Memory B cell (primary cell): ENCODE results near the gene ANKRD9.
"Not testable (repeated sequence)": the region's sequence is repeated elsewhere in the genome, so short reads cannot be mapped to it uniquely, and the experiment has no call there.

Experiments
- ATAC-seq: fragments of 150-1000 bp; cut with Tn5 transposase; 2 replicates; pipeline ENCODE4 v1.10.0; 2021; ENCODE audit warnings: low read depth, mild to moderate bottlenecking, moderate library complexity
- DNase-seq, 2 donors: peaks; one replicate each; pipeline ENCODE4 v3.0.0; 2022; ENCODE audit warnings: low spot score in 2 of 2
- H3K27ac Mint-ChIP-seq: one replicate; pipeline ENCODE4 v1.8.0; 2022; ENCODE audit warnings: mild to moderate bottlenecking, moderate library complexity, mixed read lengths
- H3K27me3 Mint-ChIP-seq: one replicate; pipeline ENCODE4 v1.8.0; 2022; ENCODE audit warnings: mixed read lengths
- H3K36me3 Mint-ChIP-seq: one replicate; pipeline ENCODE4 v1.8.0; 2022; ENCODE audit warnings: mild to moderate bottlenecking, mixed read lengths
- H3K4me1 Mint-ChIP-seq: one replicate; pipeline ENCODE4 v1.8.0; 2022; ENCODE audit warnings: mixed read lengths
- H3K4me3 Mint-ChIP-seq: one replicate; pipeline ENCODE4 v1.8.0; 2022; ENCODE audit warnings: mild to moderate bottlenecking, moderate library complexity, mixed read lengths
- H3K9me3 Mint-ChIP-seq: one replicate; pipeline ENCODE4 v1.8.0; 2022; ENCODE audit warnings: mixed read lengths

ANKRD9 gene

DNA sequence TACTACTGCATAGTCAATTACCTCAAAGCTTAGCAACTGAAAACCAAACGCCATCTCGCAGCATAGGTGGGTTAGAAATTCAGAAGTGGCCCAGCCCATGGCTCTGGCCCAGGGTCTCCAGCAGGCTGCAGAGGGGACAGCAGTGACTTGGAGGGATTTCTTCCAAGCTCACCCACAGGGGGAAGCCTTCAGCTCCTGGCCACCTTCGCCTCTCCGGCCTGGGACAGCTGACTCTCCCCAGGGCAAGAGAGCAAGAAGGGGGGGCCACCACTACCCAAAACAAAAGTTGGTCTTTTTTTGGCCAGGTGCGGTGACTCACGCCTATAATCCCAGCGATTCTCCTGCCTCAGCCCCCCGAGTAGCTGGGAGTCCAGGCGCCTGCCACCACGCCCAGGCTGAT is 32.2 kb upstream of the ANKRD9 start:
- peaks cover 15% of the 10 kb centered on the region for H3K27me3 Mint-ChIP-seq
- no peak overlapping the region for H3K4me3 Mint-ChIP-seq
- ATAC-seq (no peak), DNase-seq (no peak)
- no peak overlapping the region for H3K27ac Mint-ChIP-seq
- no peaks in the 10 kb centered on the region for H3K9me3 Mint-ChIP-seq
- peaks cover 2% of the 10 kb centered on the region for H3K36me3 Mint-ChIP-seq
- peaks cover 16% of the 10 kb centered on the region for H3K4me1 Mint-ChIP-seq

DNA sequence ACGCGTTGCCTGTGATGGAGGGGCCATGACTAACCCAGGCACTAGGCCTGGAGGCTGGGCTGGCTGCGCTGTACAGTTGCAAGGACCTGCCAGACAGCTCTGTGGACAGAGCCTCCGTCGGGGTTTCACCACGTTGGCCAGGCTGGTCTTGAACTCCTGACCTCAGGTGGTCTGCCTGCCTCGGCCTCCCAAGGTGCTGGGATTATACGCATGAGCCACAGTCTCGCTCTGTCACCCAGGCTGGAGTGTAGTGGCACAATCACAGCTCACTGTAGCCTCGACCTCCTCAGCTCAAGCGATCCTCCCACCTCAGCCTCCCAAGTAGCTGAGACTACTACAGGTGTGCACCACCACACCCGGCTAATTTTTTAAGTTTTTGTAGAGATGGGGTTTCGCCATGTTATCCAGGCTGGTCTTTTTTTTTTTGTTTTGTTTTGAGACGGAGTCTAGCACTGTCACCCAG is 31.5 kb upstream of the ANKRD9 start:
- not testable (repeated sequence) for H3K36me3 Mint-ChIP-seq, H3K4me3 Mint-ChIP-seq, ATAC-seq, H3K27ac Mint-ChIP-seq, DNase-seq, H3K9me3 Mint-ChIP-seq
- Mint-ChIP-seq H3K4me1 (peaks cover 16% of the 10 kb centered on the region), H3K27me3 (peaks cover 15% of the 10 kb centered on the region)

DNA sequence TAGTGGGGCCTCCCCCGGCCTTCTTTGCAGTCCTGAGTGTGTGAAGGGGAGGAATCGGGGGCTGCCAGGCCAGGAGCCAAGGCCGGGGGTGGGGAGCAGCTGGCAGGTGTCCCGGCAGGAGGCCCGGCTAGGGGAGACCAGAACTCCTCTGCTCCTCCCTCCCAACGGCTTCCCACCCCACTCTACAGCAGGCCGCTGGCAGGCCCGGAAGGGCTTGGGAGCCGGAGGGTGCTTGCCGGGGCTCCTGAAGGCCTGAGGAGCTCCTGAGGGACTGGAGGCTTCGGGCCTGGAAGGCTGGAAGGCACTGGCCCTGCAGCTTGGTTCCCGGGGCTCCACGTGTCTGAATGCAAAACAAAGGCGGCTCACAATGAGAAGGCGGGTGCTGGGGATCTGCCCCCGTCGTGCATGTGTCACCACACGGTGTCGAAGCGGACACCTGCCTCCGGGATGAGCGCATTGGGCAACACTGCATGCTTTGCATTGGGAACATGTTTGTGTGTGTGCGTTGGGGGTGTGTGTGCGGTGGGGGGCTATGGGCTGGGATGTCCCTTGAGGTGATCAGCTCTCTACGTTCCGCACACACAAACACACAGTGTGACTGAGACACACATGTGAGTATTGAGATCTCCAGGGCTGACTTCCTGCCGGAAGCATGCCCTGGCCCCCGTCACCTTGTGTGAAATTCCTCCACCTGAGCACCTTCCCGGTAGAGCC is 30.9 kb upstream of the ANKRD9 start:
- H3K4me1 Mint-ChIP-seq = peaks cover 12% of the 10 kb centered on the region
- no peak overlapping the region for H3K4me3 Mint-ChIP-seq
- no peaks in the 10 kb centered on the region for H3K9me3 Mint-ChIP-seq
- ATAC-seq = no peak
- peaks cover 12% of the 10 kb centered on the region for H3K27me3 Mint-ChIP-seq
- no peak for DNase-seq
- H3K36me3 Mint-ChIP-seq = peaks cover 2% of the 10 kb centered on the region
- H3K27ac Mint-ChIP-seq = no peak overlapping the region

GRCh38 chr14:102539544-102540314 is 30.2 kb upstream of the ANKRD9 start:
- Mint-ChIP-seq H3K27me3 (peaks cover 8% of the 10 kb centered on the region), H3K4me3 (no peak overlapping the region), H3K9me3 (no peaks in the 10 kb centered on the region), H3K4me1 (peaks cover 7% of the 10 kb centered on the region), H3K36me3 (no peaks in the 10 kb centered on the region), H3K27ac (no peak overlapping the region)
- ATAC-seq (no peak), DNase-seq (no peak)

DNA sequence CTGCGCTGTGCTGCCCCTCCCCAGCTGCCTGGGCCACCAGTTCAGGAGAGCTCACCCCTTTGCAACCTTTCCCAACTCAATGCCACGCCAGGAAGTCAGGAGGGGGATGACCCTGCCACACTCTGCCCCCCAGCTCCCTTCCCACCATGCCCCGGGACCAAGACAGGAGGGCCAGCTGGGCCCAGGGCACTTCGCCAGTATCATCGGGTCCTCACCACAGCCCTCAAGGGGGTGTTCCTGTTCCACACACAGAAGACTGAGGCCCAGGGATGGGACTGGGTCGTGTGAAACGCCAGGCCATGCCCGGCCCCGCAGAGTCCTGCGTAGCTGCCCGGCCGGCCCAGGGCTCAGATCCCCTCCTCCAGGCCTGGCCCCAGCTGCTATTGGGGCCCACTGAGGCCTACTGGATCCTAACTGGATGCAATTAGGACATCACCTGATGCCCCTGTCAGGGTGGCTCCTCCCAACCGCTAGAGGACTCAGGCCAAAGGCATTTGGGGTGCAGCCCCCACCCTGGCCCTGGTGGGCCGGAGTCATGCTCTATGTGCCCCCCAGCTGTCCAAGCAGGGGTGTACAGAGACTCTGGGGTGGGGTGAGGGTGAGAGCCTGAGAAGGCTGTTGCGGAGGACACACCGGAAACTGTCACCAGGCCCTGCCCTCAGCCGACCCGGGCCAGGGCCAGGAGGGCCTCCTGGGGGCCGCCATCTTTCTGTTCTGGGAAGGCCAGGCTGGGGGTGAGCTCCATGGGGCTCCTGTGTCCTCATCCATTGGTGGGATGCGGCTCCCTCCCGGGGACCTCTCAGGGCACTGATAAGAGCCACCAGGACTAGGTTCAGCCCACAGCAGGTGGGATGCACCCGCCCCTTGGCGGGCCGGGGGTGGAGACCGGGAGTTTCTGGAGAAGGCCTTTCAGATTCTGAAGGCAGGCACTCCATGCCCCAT is 29.3 kb upstream of the ANKRD9 start:
- Mint-ChIP-seq H3K4me1 (peaks cover 4% of the 10 kb centered on the region), H3K9me3 (no peaks in the 10 kb centered on the region), H3K36me3 (no peaks in the 10 kb centered on the region), H3K4me3 (no peak overlapping the region), H3K27me3 (peaks cover 4% of the 10 kb centered on the region), H3K27ac (no peak overlapping the region)
- ATAC-seq = no peak
- no peak for DNase-seq

DNA sequence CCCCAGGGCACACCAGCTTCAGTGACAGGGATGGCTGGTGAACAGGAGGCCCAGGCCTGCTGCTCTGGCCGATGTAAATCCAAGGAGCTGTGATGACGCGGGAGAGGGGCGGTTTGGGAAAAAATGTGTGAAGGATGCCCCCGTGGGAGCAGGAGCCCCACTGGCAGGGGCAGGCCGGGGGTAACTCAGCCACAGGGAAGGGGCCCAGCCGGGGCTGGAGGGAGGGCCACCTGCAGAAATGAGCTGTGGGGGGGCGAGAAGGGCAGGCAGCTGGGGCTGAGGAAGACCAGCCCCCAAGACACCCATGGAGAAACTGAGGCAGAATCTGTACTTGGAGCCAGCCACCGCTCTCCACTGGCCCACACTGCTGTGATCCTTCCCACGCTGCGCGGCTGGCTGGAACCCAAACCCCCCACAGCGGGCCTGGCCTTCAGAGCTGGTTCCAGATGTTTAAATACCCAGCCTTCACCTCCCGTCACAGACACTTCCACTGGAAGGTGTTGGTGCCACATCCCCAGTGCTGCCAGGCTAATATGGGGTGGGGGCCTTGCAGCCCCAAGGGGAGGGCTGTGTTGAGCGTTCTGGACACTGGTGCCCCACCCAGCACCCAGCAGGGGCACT is 28.5 kb upstream of the ANKRD9 start:
- Mint-ChIP-seq H3K4me1 (peaks cover 9% of the 10 kb centered on the region), H3K9me3 (no peaks in the 10 kb centered on the region), H3K36me3 (no peaks in the 10 kb centered on the region), H3K27ac (no peak overlapping the region), H3K4me3 (no peak overlapping the region), H3K27me3 (peaks cover 3% of the 10 kb centered on the region)
- DNase-seq (no peak), ATAC-seq (no peak)

GRCh38 chr14:102532204-102532658 is 22.7 kb upstream of the ANKRD9 start:
- Mint-ChIP-seq H3K36me3 (no peaks in the 10 kb centered on the region), H3K4me1 (peaks cover 17% of the 10 kb centered on the region), H3K9me3 (no peaks in the 10 kb centered on the region), H3K4me3 (no peak overlapping the region), H3K27ac (no peak overlapping the region), H3K27me3 (no peaks in the 10 kb centered on the region)
- DNase-seq (no peak), ATAC-seq (no peak)

- Mint-ChIP-seq H3K4me3 (peak overlapping the region; percentile 69), H3K27ac (peak overlapping the region; percentile 95), H3K4me1 (peaks cover 17% of the 10 kb centered on the region), H3K36me3 (no peaks in the 10 kb centered on the region), H3K9me3 (no peaks in the 10 kb centered on the region), H3K27me3 (no peaks in the 10 kb centered on the region)
- DNase-seq (no peak), ATAC-seq (peak; percentile 97)
Measured at GRCh38 chr14:102530828-102531478, 21.4 kb upstream of the ANKRD9 start.

DNA sequence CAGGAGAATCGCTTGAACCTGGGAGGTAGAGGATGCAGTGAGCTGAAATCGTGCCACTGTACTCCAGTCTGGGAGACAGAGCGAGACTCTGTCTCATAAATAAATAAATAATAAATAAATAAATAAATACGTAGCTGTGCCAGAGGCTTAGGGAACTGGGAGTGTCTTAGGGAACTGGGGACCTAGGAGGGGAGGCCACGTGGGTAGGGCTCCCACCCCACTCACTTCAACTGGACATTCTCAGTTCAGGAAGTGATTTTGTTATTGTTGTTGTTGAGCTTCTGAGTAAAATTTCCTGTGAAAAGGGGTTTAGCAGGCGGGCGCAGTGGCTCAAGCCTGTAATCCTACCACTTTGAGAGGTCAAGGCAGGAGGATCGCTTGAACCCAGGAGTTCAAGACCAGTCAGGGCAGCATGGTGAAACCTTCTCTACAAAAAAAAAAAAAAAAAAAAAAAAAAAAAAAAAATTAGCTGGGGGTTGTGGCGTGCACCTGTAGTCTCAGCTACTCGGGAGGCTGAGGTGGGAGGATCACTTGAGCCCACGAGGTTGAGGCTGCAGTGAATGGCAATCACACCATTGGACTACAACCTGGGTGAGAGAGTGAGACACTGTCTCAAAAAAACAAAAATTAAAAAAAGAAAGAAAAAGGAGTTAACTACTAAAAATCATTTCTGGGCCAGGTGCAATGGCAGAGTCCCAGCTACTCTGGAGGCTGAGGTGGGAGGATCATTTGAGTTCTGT is 19.0 kb upstream of the ANKRD9 start:
- H3K27ac Mint-ChIP-seq = peak overlapping the region; percentile 95
- no peak for DNase-seq
- H3K27me3 Mint-ChIP-seq = no peaks in the 10 kb centered on the region
- H3K4me3 Mint-ChIP-seq = no peak overlapping the region
- no peaks in the 10 kb centered on the region for H3K36me3 Mint-ChIP-seq
- peaks cover 35% of the 10 kb centered on the region for H3K4me1 Mint-ChIP-seq
- ATAC-seq = no peak
- H3K9me3 Mint-ChIP-seq = no peaks in the 10 kb centered on the region

DNA sequence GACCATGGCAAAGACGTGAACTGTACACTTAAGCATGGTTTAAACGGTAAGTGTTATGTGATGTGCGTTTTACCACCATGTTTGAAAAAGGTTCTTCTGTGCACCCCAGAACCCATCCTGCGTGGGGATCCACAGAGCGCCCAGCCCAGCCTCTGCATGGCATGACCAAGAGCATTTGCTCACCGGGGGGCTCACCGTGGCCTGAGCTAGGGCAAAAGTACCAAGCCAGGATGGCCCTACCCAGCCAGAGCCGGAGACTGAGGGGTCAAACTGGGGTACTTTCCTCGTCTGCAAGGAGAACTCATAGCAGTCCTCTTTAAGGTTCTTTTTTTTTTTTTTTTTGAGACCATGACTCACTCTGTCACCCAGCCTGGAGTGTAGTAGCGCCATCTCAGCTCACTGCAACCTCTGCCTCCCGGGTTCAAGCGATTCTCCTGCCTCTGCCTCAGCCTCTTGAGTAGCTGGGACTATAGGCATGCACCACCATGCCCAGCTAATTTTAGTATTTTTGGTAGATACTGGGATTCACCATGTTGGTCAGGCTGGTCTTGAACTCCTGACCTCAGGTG is 16.4 kb upstream of the ANKRD9 start:
- Mint-ChIP-seq H3K4me1 (peaks cover 34% of the 10 kb centered on the region), H3K4me3 (peak overlapping the region; percentile 97), H3K9me3 (no peaks in the 10 kb centered on the region), H3K36me3 (no peaks in the 10 kb centered on the region), H3K27ac (peak overlapping the region; percentile 90), H3K27me3 (no peaks in the 10 kb centered on the region)
- DNase-seq = no peak
- no peak for ATAC-seq

GRCh38 chr14:102525219-102525928 is 15.8 kb upstream of the ANKRD9 start:
- Mint-ChIP-seq H3K4me3 (peak overlapping the region; percentile 97), H3K27me3 (no peaks in the 10 kb centered on the region), H3K9me3 (no peaks in the 10 kb centered on the region), H3K36me3 (no peaks in the 10 kb centered on the region), H3K4me1 (peaks cover 27% of the 10 kb centered on the region), H3K27ac (peak overlapping the region; percentile 90)
- DNase-seq = peak in 1 of 2 donors; percentile 31
- ATAC-seq = peak; percentile 53
